Measurements from ENCODE around the gene HSDL2. TPM values are rescaled to one million over a fixed set of nuclear protein-coding genes. Genes with fewer than 3 reads are reported as not detected.

HSDL2 gene
- total and polyA plus RNA-seq, 10 of the 15 experiments (the other 5 are each of a cell fraction or from before 2014, with no cell fraction given): 20.9 to 46.1 (median 27.0) TPM

GRCh38 chr9:112380102-112380824, at the start of gene HSDL2 (continued):
- peak; percentile 32; the same call in 1 of the 2 replicates for TF ChIP-seq NKRF (conservative IDR thresholded peaks at IDR 0.05)
- no peak for TF ChIP-seq ELK1 (IDR thresholded peaks at IDR 0.05; ENCODE audit: low read depth, low read length)

GRCh38 chr9:112331674-112331952, 48.3 kb upstream of the HSDL2 start:
- TF ChIP-seq GATAD2B (conservative IDR thresholded peaks at IDR 0.05; ENCODE audit: low read depth) (no peak), RUNX3 (IDR thresholded peaks at IDR 0.05; ENCODE audit: low read length) (peak; percentile 39), E4F1 (IDR thresholded peaks at IDR 0.05; ENCODE audit: borderline replicate concordance, partially characterized antibody) (peak; percentile 45), FOXK2 (IDR thresholded peaks at IDR 0.05) (no peak)
- SMC1A ChIA-PET (ENCODE audit: uncharacterized antibody, unreplicated experiment): interaction anchor here (0.6 to 3.2 kb wide), 14 partner anchors 12 to 345 kb away, joined by 3 to 10 read pairs (median 3); partner anchors contain the start of gene HSDL2
- RAD21 ChIA-PET (ENCODE audit: unreplicated experiment): interaction anchor here (0.6 to 1.7 kb wide), 6 partner anchors 9 to 113 kb away, joined by 3 to 6 read pairs (median 4); no protein-coding TSS in a partner anchor
- H3K9ac ChIP-seq (ENCODE audit: control insufficient read depth, insufficient read depth, low read length): peak overlapping the region; percentile 72; the same call in 1 of the 2 replicates
- H3K4me2 ChIP-seq (ENCODE audit: control insufficient read depth, insufficient read depth): peak overlapping the region; percentile 85
- FAIRE-seq (no peak), DNase-seq (ENCODE audit: low read depth, low spot score) (no peak), ATAC-seq (no peak)
- no TSS peak for BruUV-seq (replicated peaks)
- H3K4me1 ChIP-seq (ENCODE audit: control insufficient read depth, insufficient read depth, low read length): peaks cover 9% of the 10 kb centered on the region
- H3K27ac ChIP-seq (ENCODE audit: control insufficient read depth, insufficient read depth): peak overlapping the region; percentile 96
- no peaks in the 10 kb centered on the region for H3K36me3 ChIP-seq (ENCODE audit: control insufficient read depth in 2 of 2, insufficient read depth in 2 of 2, low read length in 1 of 2)
- WGBS (ENCODE audit: insufficient coverage, insufficient replicate concordance, low lambda C conversion rate, missing lambda C conversion rate): under 1% methylated on average over 4 of the region's 4 CpGs
- H4K20me1 ChIP-seq (ENCODE audit: control insufficient read depth, insufficient read depth): no peaks in the 10 kb centered on the region
- CTCF ChIA-PET: interaction anchor here (1.0 to 1.3 kb wide), 4 partner anchors 9 to 257 kb away, joined by 3 to 5 read pairs (median 4); no protein-coding TSS in a partner anchor
- no peaks in the 10 kb centered on the region for H3K27me3 ChIP-seq (replicated peaks in 1 of 2; ENCODE audit: control insufficient read depth in 2 of 2, insufficient read depth in 2 of 2, low read length in 1 of 2)
- no peaks in the 10 kb centered on the region for H3K9me3 ChIP-seq (replicated peaks; ENCODE audit: control insufficient read depth, insufficient read depth, low read length)
- H2AFZ ChIP-seq (ENCODE audit: control insufficient read depth, low read depth, low read length): no peak overlapping the region
- in situ Hi-C loops (cut with MboI): no loop called here
- H3K4me3 ChIP-seq: peak overlapping the region; percentile 94
- intact Hi-C loops (cut with micrococcal nuclease; ENCODE audit: unreplicated experiment): loop anchor here (5.0 kb wide), 5 partner anchors 46 to 434 kb away; partner anchors contain the start of gene UGCG
- H3K79me2 ChIP-seq (ENCODE audit: control insufficient read depth, insufficient read depth, low read length): peaks cover 62% of the 10 kb centered on the region
- POLR2A ChIA-PET: interaction anchor here (0.9 kb wide), 1 partner anchor 246 kb away, joined by 3 read pairs; no protein-coding TSS in a partner anchor
